Measurements from ENCODE around the gene KRT3. TPM values are rescaled to one million over a fixed set of nuclear protein-coding genes. Genes with fewer than 3 reads are reported as not detected.

Gene KRT3
- total RNA-seq, 2 experiments from 2014 or later, result not detected

- POLR2A ChIA-PET, result no interaction called here
- no peak overlapping the region for H3K4me3 Mint-ChIP-seq
- H3K9me3 Mint-ChIP-seq, result no peaks in the 10 kb centered on the region
- DNase-seq, result no peak
- ATAC-seq (ENCODE audit: low read depth), result no peak
- peaks cover 2% of the 10 kb centered on the region for H3K27me3 Mint-ChIP-seq
- no peak overlapping the region for H3K27ac Mint-ChIP-seq
- H3K4me1 Mint-ChIP-seq, result peaks cover 8% of the 10 kb centered on the region
- no peaks in the 10 kb centered on the region for H3K36me3 Mint-ChIP-seq
Measured at GRCh38 chr12:52821826-52822660, 26.1 kb upstream of the KRT3 start.

DNA sequence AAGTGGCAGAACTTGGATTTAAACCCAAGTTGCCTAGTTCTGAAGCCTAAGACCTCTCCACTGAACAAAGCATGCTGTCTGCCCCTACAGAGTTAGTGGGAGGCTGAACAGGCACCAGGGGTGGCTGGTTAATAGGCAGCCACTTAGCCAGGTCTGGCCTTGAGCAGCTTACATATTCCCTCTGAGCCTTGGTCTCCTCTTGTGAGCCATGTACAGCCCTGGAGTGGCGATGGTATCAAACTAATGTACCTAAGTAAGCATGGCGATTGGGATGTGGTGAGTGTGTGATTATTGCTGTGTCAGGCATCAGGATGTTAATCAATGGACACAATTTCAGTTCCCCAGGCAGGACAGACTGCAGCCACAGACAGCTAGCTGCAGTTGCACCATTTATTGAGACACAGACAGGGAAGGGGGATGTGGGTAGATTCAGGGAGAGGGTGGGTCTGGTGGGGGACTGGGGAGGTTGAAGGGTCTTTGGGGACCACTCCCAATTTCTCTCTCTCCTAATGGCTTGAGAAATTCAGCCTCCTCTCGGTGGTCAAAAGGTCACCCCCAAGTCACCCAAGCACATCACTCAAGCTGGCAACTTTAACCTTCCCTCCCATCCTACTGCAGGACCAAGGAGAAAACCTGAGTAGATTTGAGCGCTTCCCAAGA is 25.3 kb upstream of the KRT3 start:
- DNase-seq (no peak), ATAC-seq (ENCODE audit: low read depth) (no peak)
- Mint-ChIP-seq H3K36me3 (no peaks in the 10 kb centered on the region), H3K4me1 (peaks cover 8% of the 10 kb centered on the region), H3K27ac (no peak overlapping the region), H3K4me3 (no peak overlapping the region), H3K27me3 (peaks cover 2% of the 10 kb centered on the region), H3K9me3 (no peaks in the 10 kb centered on the region)
- POLR2A ChIA-PET, result no interaction called here

GRCh38 chr12:52820521-52820920 is 24.6 kb upstream of the KRT3 start:
- POLR2A ChIA-PET, result no interaction called here
- no peak for ATAC-seq (ENCODE audit: low read depth)
- peaks cover 2% of the 10 kb centered on the region for H3K27me3 Mint-ChIP-seq
- H3K27ac Mint-ChIP-seq, result no peak overlapping the region
- no peaks in the 10 kb centered on the region for H3K36me3 Mint-ChIP-seq
- no peak for DNase-seq
- no peaks in the 10 kb centered on the region for H3K9me3 Mint-ChIP-seq
- no peak overlapping the region for H3K4me3 Mint-ChIP-seq
- H3K4me1 Mint-ChIP-seq, result peaks cover 8% of the 10 kb centered on the region

- ATAC-seq (ENCODE audit: low read depth), result no peak
- POLR2A ChIA-PET, result no interaction called here
- Mint-ChIP-seq H3K4me1 (peaks cover 8% of the 10 kb centered on the region), H3K27ac (no peak overlapping the region), H3K27me3 (peaks cover 2% of the 10 kb centered on the region), H3K9me3 (no peaks in the 10 kb centered on the region), H3K36me3 (no peaks in the 10 kb centered on the region), H3K4me3 (no peak overlapping the region)
- DNase-seq, result no peak
Measured at GRCh38 chr12:52819731-52820510, 24.0 kb upstream of the KRT3 start.

- no peak for ATAC-seq (ENCODE audit: low read depth)
- H3K36me3 Mint-ChIP-seq, result no peaks in the 10 kb centered on the region
- H3K27ac Mint-ChIP-seq, result peak overlapping the region; percentile 43
- no peak overlapping the region for H3K4me3 Mint-ChIP-seq
- H3K27me3 Mint-ChIP-seq, result peaks cover 2% of the 10 kb centered on the region
- no peaks in the 10 kb centered on the region for H3K9me3 Mint-ChIP-seq
- peaks cover 8% of the 10 kb centered on the region for H3K4me1 Mint-ChIP-seq
- POLR2A ChIA-PET, result no interaction called here
- DNase-seq, result no peak
Measured at GRCh38 chr12:52818887-52819420, 23.0 kb upstream of the KRT3 start.

- Mint-ChIP-seq H3K27me3 (peaks cover 2% of the 10 kb centered on the region), H3K4me1 (peaks cover 8% of the 10 kb centered on the region), H3K9me3 (no peaks in the 10 kb centered on the region), H3K36me3 (no peaks in the 10 kb centered on the region), H3K27ac (no peak overlapping the region), H3K4me3 (no peak overlapping the region)
- POLR2A ChIA-PET, result no interaction called here
- ATAC-seq (ENCODE audit: low read depth) (no peak), DNase-seq (no peak)
Measured at GRCh38 chr12:52818388-52818787, 22.5 kb upstream of the KRT3 start.

DNA sequence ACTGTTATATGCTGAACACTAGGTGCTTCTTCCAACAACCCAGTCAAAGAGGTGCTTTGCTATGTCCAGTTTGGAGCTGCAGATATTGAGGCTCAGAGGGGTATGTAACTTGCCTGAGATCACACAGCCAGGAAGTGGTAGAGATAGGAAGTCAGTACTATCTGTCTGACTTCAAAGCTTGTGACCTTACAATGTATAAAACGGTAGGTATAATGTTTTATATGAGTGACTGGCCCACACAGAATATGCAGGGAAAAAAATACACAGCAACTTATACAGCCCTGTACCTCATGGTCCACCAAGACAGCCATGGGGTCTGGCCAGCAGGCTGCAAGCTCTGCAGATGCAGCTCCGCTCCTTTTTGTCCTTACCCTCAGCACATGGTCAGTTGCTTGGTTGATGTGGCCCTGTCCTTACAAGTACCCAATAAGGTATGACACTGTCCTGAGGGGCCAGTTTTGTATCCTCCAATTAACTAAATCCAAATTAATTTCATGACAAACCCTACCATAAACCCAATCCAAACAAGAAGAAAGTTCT is 21.9 kb upstream of the KRT3 start:
- Mint-ChIP-seq H3K36me3 (no peaks in the 10 kb centered on the region), H3K27ac (peak overlapping the region; percentile 35), H3K9me3 (no peaks in the 10 kb centered on the region), H3K27me3 (peaks cover 2% of the 10 kb centered on the region), H3K4me3 (no peak overlapping the region), H3K4me1 (peaks cover 8% of the 10 kb centered on the region)
- POLR2A ChIA-PET, result no interaction called here
- ATAC-seq (ENCODE audit: low read depth) (peak; percentile 93), DNase-seq (no peak)

GRCh38 chr12:52817003-52817698 is 21.2 kb upstream of the KRT3 start:
- Mint-ChIP-seq H3K4me1 (peaks cover 8% of the 10 kb centered on the region), H3K4me3 (no peak overlapping the region), H3K9me3 (no peaks in the 10 kb centered on the region), H3K27ac (peak overlapping the region; percentile 35), H3K36me3 (no peaks in the 10 kb centered on the region), H3K27me3 (peaks cover 2% of the 10 kb centered on the region)
- DNase-seq, result no peak
- POLR2A ChIA-PET, result no interaction called here
- ATAC-seq (ENCODE audit: low read depth), result no peak

- H3K4me3 Mint-ChIP-seq, result no peak overlapping the region
- DNase-seq (no peak), ATAC-seq (ENCODE audit: low read depth) (no peak)
- H3K27ac Mint-ChIP-seq, result no peak overlapping the region
- H3K9me3 Mint-ChIP-seq, result no peaks in the 10 kb centered on the region
- POLR2A ChIA-PET, result no interaction called here
- H3K27me3 Mint-ChIP-seq, result peaks cover 2% of the 10 kb centered on the region
- no peaks in the 10 kb centered on the region for H3K36me3 Mint-ChIP-seq
- peaks cover 8% of the 10 kb centered on the region for H3K4me1 Mint-ChIP-seq
Measured at GRCh38 chr12:52815676-52816588, 20.0 kb upstream of the KRT3 start.

GRCh38 chr12:52815161-52815560 is 19.2 kb upstream of the KRT3 start:
- no peaks in the 10 kb centered on the region for H3K36me3 Mint-ChIP-seq
- DNase-seq (no peak), ATAC-seq (ENCODE audit: low read depth) (no peak)
- POLR2A ChIA-PET, result no interaction called here
- peaks cover 2% of the 10 kb centered on the region for H3K27me3 Mint-ChIP-seq
- no peaks in the 10 kb centered on the region for H3K9me3 Mint-ChIP-seq
- H3K27ac Mint-ChIP-seq, result no peak overlapping the region
- H3K4me1 Mint-ChIP-seq, result peaks cover 8% of the 10 kb centered on the region
- no peak overlapping the region for H3K4me3 Mint-ChIP-seq

- Mint-ChIP-seq H3K27me3 (peaks cover 2% of the 10 kb centered on the region), H3K9me3 (no peaks in the 10 kb centered on the region), H3K36me3 (no peaks in the 10 kb centered on the region), H3K4me3 (no peak overlapping the region), H3K4me1 (peaks cover 8% of the 10 kb centered on the region), H3K27ac (no peak overlapping the region)
- no peak for DNase-seq
- POLR2A ChIA-PET, result no interaction called here
- ATAC-seq (ENCODE audit: low read depth), result no peak
Measured at GRCh38 chr12:52814710-52815155, 18.8 kb upstream of the KRT3 start.
